ENCODE data around the gene ZNF408. TPM values are rescaled to one million over a fixed set of nuclear protein-coding genes. Genes with fewer than 3 reads are reported as not detected.
"Not testable (repeated sequence)": the region's sequence is repeated elsewhere in the genome, so short reads cannot be mapped to it uniquely, and the experiment has no call there.

Gene ZNF408
- polyA plus RNA-seq, 3 donors from 2014 or later: 9.1 to 14.6 (median 9.5) TPM

GRCh38 chr11:46695345-46696211 lies 5.3 kb upstream of the ZNF408 start:
- Mint-ChIP-seq H3K27me3 (ENCODE audit: low read depth in 3 of 3) (peaks cover 2 to 7% (median 5%) of the 10 kb centered on the region in 3 donors), H3K4me3 (no peak overlapping the region), H3K9me3 (no peaks in the 10 kb centered on the region), H3K36me3 (peaks cover 0 to 10% (median 0%) of the 10 kb centered on the region in 3 donors), H3K4me1 (peaks cover 54 to 57% of the 10 kb centered on the region in 2 donors), H3K27ac (peak overlapping the region in 2 of 6 donors; percentile 55 to 77)
- no peak for DNase-seq

- Mint-ChIP-seq H3K4me3 (no peak overlapping the region), H3K36me3 (peaks cover 0 to 10% (median 0%) of the 10 kb centered on the region in 3 donors), H3K4me1 (peaks cover 55 to 61% of the 10 kb centered on the region in 2 donors), H3K27me3 (ENCODE audit: low read depth in 3 of 3) (peaks cover 2 to 10% (median 6%) of the 10 kb centered on the region in 3 donors), H3K9me3 (no peaks in the 10 kb centered on the region), H3K27ac (peak overlapping the region in 2 of 6 donors; percentile 39 to 77)
- no peak for DNase-seq
These were observed 4.6 kb upstream of the ZNF408 start for GRCh38 chr11:46696212-46696558.

DNA sequence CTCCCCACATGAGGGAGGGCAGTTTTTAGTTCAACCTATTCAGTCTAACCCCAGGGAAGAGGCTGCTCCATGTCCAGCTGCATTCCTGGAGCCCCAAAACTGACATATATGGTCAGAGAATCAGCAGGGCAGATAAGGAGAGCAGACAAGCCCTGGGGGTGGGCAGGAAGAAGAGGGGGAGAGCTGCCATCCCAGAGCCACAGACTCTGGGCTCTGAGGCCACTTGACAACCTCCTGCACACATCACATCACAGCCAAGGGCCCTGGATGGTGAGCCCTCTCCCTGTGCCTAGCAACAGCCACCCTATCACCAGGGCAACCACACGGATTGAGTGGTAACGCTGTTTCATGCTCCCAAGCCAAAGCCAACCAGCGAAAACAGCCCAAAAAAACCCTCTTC lies 3.5 kb upstream of the ZNF408 start:
- peaks cover 64 to 69% of the 10 kb centered on the region in 2 donors for H3K4me1 Mint-ChIP-seq

GRCh38 chr11:46697723-46698122 lies 3.1 kb upstream of the ZNF408 start:
- Mint-ChIP-seq H3K4me3 (peak overlapping the region in 4 of 5 donors; percentile 20 to 39 (median 32)), H3K36me3 (peaks cover 0 to 10% (median 4%) of the 10 kb centered on the region in 3 donors), H3K27me3 (ENCODE audit: low read depth in 3 of 3) (peaks cover 2 to 10% (median 6%) of the 10 kb centered on the region in 3 donors), H3K9me3 (no peaks in the 10 kb centered on the region), H3K4me1 (peaks cover 68 to 73% of the 10 kb centered on the region in 2 donors), H3K27ac (peak overlapping the region in 4 of 6 donors; percentile 3 to 59 (median 44))
- no peak for DNase-seq

More for the DNA sequence above, 3.5 kb upstream of the ZNF408 start:
- H3K4me3 Mint-ChIP-seq: peak overlapping the region in 3 of 5 donors; percentile 31 to 39 (median 34)
- H3K27me3 Mint-ChIP-seq (ENCODE audit: low read depth in 3 of 3): peaks cover 2 to 10% (median 6%) of the 10 kb centered on the region in 3 donors
- peaks cover 0 to 10% (median 4%) of the 10 kb centered on the region in 3 donors for H3K36me3 Mint-ChIP-seq
- no peaks in the 10 kb centered on the region for H3K9me3 Mint-ChIP-seq
- peak overlapping the region in 4 of 6 donors; percentile 3 to 59 (median 44) for H3K27ac Mint-ChIP-seq
- DNase-seq: no peak

GRCh38 chr11:46698597-46698996 lies 2.2 kb upstream of the ZNF408 start:
- peaks cover 2 to 10% (median 6%) of the 10 kb centered on the region in 3 donors for H3K27me3 Mint-ChIP-seq (ENCODE audit: low read depth in 3 of 3)
- H3K27ac Mint-ChIP-seq: peak overlapping the region in 4 of 6 donors; percentile 79 to 90 (median 85)
- peaks cover 74 to 77% of the 10 kb centered on the region in 2 donors for H3K4me1 Mint-ChIP-seq
- DNase-seq: no peak
- H3K36me3 Mint-ChIP-seq: peaks cover 0 to 15% (median 8%) of the 10 kb centered on the region in 3 donors
- no peaks in the 10 kb centered on the region for H3K9me3 Mint-ChIP-seq
- peak overlapping the region; percentile 46 to 98 (median 97) for H3K4me3 Mint-ChIP-seq

DNA sequence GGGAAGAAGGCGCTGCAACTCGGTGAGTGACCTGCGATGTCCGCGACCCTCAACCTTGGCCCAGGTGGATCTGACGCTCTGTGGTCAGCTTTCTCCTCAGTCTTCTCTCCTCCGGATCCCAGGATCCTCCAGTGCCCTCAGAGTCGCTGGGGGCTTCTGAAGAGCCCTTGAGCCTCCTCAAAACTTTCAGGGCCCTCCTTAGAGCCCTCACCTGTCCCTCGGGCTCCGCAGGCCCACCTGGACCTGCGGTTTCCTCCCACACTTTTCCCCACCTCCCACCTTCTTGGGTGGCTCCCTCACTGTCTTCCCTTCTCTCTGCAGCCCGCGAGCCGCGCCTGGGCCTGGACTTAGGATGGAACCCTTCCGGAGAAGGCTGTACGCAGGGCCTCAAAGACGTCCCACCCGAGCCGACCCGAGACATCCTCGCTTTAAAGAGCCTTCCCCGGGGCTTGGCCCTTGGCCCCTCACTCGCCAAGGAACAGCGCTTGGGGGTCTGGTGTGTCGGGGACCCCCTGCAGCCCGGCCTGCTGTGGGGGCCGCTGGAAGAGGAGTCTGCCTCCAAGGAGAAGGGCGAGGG lies 335 bp downstream of the ZNF408 start:
- DNase-seq: no peak
- H3K27me3 Mint-ChIP-seq (ENCODE audit: low read depth in 3 of 3): peaks cover 2 to 10% (median 6%) of the 10 kb centered on the region in 3 donors
- peak overlapping the region; percentile 82 to 97 (median 90) for H3K27ac Mint-ChIP-seq
- no peaks in the 10 kb centered on the region for H3K9me3 Mint-ChIP-seq
- peaks cover 0 to 13% (median 13%) of the 10 kb centered on the region in 3 donors for H3K36me3 Mint-ChIP-seq
- H3K4me3 Mint-ChIP-seq: peak overlapping the region; percentile 97 to 99 (median 98)
- peaks cover 53 to 54% of the 10 kb centered on the region in 2 donors for H3K4me1 Mint-ChIP-seq

DNA sequence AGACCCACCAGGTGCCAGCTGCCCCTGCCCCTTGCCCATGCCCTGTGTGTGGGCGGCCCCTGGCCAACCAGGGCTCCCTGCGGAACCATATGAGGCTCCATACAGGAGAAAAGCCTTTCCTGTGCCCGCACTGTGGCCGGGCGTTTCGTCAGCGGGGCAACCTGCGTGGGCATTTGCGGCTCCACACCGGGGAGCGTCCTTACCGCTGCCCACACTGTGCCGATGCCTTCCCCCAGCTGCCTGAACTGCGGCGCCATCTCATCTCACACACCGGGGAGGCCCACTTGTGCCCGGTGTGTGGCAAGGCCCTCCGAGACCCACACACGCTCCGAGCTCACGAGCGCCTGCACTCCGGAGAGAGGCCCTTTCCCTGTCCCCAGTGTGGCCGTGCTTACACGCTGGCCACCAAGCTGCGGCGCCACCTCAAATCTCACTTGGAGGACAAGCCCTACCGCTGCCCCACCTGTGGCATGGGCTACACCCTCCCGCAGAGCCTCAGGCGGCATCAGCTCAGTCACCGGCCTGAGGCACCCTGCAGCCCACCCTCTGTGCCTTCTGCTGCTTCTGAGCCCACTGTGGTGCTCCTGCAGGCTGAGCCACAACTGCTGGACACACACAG lies 4.3 kb downstream of the ZNF408 start:
- Mint-ChIP-seq H3K36me3 (peaks cover 4 to 33% (median 26%) of the 10 kb centered on the region in 3 donors), H3K4me1 (peaks cover 23 to 31% of the 10 kb centered on the region in 2 donors), H3K27ac (no peak overlapping the region), H3K4me3 (no peak overlapping the region), H3K27me3 (ENCODE audit: low read depth in 3 of 3) (peaks cover 2 to 7% (median 5%) of the 10 kb centered on the region in 3 donors), H3K9me3 (no peaks in the 10 kb centered on the region)
- DNase-seq: no peak

DNA sequence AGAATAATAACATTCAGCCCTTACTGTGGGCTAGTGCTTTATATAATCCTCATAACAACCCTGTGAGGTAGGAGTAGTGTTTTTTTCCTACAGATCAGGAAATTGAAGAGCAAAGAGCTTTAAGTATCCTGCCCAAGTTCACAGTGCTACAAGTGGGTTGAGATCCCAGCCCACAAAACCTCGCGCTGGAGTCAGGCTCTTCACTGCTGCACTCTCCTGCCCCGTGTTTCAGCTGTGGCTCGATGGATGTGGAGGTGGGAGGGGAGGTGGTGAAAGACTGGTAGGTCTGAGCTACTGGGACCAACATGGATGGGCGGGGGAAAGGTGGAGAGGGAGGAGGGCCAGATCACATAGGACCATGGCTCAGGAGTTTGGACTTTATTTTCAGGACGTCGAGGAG lies 6.1 kb downstream of the ZNF408 start:
- Mint-ChIP-seq H3K4me1 (peaks cover 8 to 23% of the 10 kb centered on the region in 2 donors), H3K27ac (peak overlapping the region in 2 of 6 donors; percentile 31 to 40), H3K4me3 (no peak overlapping the region), H3K36me3 (peaks cover 4 to 33% (median 22%) of the 10 kb centered on the region in 3 donors), H3K27me3 (ENCODE audit: low read depth in 3 of 3) (no peaks in the 10 kb centered on the region), H3K9me3 (no peaks in the 10 kb centered on the region)
- DNase-seq: no peak

DNA sequence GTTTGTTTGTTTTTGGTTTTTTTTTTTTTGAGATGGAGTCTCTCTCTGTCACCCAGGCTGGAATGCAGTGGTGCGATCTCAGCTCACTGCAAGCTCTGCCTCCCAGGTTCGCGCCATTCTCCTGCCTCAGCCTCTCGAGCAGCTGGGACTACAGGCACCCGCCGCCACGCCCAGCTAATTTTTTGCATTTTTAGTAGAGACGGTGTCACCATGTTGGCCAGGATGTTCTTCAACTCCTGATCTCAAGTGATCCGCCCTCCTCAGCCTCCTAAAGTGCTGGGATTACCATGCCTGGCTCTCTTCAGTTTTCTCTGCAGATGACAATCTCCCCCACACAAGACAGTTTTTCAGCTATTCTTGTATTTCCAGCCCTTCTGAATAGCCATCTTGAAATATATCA lies 8.5 kb downstream of the ZNF408 start:
- Mint-ChIP-seq H3K36me3 (peaks cover 4 to 27% (median 17%) of the 10 kb centered on the region in 3 donors), H3K27ac (peak overlapping the region in 1 of 6 donors; percentile 24)
- not testable (repeated sequence) for DNase-seq; H3K27me3 Mint-ChIP-seq (ENCODE audit: low read depth in 3 of 3); H3K4me1 Mint-ChIP-seq; H3K9me3 Mint-ChIP-seq; H3K4me3 Mint-ChIP-seq

GRCh38 chr11:46710821-46711269 lies 10.0 kb downstream of the ZNF408 start:
- no peak overlapping the region for H3K27ac Mint-ChIP-seq
- peaks cover 4 to 22% (median 15%) of the 10 kb centered on the region in 3 donors for H3K36me3 Mint-ChIP-seq
- H3K4me1 Mint-ChIP-seq: peaks cover 1 to 6% of the 10 kb centered on the region in 2 donors
- H3K4me3 Mint-ChIP-seq: no peak overlapping the region
- DNase-seq: no peak
- no peaks in the 10 kb centered on the region for H3K27me3 Mint-ChIP-seq (ENCODE audit: low read depth in 3 of 3)
- H3K9me3 Mint-ChIP-seq: no peaks in the 10 kb centered on the region

DNA sequence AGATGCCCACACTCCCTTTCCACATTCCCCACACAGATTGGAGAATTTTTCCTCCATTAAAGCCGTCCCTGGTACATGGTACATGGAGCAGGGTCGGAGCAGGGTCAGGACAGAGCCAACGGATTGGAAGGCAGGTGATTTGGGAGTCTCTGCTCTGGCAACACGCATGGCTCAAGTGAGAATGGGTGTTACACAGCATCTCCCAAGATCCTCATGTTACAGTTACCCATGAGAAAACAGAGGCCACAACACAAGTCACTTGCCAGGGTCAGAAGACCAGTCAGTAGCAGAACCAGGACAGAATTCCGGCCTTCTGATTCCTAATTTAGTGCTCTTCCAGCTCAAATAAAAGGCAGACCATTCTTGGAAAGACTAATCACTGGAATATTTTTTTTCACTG lies 10.5 kb downstream of the ZNF408 start:
- Mint-ChIP-seq H3K9me3 (no peaks in the 10 kb centered on the region), H3K4me1 (peaks cover 1 to 6% of the 10 kb centered on the region in 2 donors), H3K27me3 (ENCODE audit: low read depth in 3 of 3) (no peaks in the 10 kb centered on the region), H3K36me3 (peaks cover 4 to 19% (median 13%) of the 10 kb centered on the region in 3 donors), H3K4me3 (no peak overlapping the region), H3K27ac (no peak overlapping the region)
- no peak for DNase-seq

DNA sequence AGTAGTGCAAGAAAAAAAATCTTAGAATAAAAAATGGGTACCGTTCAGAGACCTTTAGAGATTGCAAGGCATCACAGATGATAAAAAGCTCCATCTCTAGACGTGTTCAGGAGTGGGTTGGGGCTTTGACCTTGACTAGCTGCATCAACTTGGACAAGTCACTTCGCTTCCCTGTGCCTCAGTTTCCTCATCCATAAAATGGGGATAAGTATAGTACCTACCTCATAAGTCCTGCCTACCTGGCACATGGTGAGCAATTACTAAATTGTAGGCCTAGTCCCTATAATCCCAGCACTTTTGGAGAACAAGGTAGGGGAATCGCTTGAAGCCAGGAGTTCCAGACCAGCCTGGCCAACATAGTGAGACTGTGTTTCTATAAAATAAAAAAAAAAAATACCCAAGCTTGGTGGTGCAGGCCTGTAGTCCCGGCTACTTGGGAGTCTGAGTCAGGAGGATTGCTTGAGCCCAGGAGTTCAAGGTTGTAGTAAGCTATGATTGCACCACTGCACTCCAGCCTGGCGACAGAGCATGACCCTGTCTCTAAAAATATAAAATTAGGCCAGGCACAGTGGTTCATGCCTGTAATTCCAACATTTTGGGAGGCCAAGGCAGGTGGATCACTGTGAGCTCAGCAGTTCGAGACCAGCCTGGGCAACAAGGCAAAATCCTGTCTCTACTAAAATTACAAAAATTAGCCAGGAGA lies 12.2 kb downstream of the ZNF408 start:
- H3K36me3 Mint-ChIP-seq: peaks cover 4 to 6% (median 5%) of the 10 kb centered on the region in 3 donors
- H3K27me3 Mint-ChIP-seq (ENCODE audit: low read depth in 3 of 3): no peaks in the 10 kb centered on the region
- no peaks in the 10 kb centered on the region for H3K9me3 Mint-ChIP-seq
- no peak overlapping the region for H3K27ac Mint-ChIP-seq
- DNase-seq: no peak
- no peaks in the 10 kb centered on the region for H3K4me1 Mint-ChIP-seq
- H3K4me3 Mint-ChIP-seq: no peak overlapping the region

DNA sequence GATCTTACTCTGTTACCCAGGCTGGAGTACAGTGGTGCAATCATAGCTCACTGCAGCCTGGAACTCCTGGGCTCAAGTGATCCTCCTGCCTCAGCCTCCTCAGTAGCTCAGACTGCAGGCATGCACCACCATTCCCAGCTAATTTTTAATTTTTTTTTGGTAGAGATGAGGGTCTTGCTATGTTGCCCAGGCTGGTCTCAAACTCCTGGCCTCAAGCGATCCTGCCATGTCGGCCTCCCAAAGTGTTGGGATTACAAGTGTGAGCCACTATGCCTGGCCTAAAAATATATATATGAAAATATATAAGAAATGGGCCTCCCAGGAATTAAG lies 17.0 kb downstream of the ZNF408 start:
- H3K9me3 Mint-ChIP-seq; H3K4me3 Mint-ChIP-seq; H3K36me3 Mint-ChIP-seq; H3K27ac Mint-ChIP-seq; H3K4me1 Mint-ChIP-seq; DNase-seq; H3K27me3 Mint-ChIP-seq (ENCODE audit: low read depth in 3 of 3): not testable (repeated sequence)
